Measurements from ENCODE around the gene ECT2L. TPM values are rescaled to one million over a fixed set of nuclear protein-coding genes. Genes with fewer than 3 reads are reported as not detected.

Gene ECT2L
- total RNA-seq, 1 experiment from 2014 or later = not detected

DNA sequence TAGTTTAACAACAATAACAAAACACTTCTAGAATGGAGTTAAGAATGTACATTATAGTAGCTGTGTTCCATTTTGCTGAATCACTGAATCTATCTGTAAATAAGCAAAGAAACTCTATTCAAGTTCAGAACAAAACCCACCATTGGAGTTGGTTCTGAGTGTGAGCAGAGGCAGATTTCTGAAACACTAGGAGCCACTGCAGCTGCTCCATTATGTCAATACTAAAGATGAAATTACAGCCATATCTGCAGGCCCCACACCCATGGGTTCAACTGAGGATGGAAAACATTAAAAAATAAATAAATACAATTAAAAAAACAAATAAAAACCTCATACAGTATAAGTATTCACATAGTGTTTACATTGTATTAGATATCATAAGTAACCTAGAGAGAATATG is 101.1 kb downstream of the ECT2L start:
- no peak overlapping the region for H3K4me3 Mint-ChIP-seq (ENCODE audit: unreplicated experiment)
- H3K4me3 ChIP-seq (ENCODE audit: low read depth, low read length) = no peak overlapping the region
- H3K36me3 Mint-ChIP-seq (ENCODE audit: insufficient read depth, unreplicated experiment) = peaks cover 48% of the 10 kb centered on the region
- H3K4me1 ChIP-seq = no peaks in the 10 kb centered on the region
- BruUV-seq (replicated peaks) = no TSS peak
- intact Hi-C loops (cut with micrococcal nuclease; ENCODE audit: unreplicated experiment) = no loop called here
- no peaks in the 10 kb centered on the region for H3K36me3 ChIP-seq (ENCODE audit: control insufficient read depth, insufficient read depth, low read length)
- CTCF ChIA-PET = no interaction called here
- TF ChIP-seq, protein P1, sequence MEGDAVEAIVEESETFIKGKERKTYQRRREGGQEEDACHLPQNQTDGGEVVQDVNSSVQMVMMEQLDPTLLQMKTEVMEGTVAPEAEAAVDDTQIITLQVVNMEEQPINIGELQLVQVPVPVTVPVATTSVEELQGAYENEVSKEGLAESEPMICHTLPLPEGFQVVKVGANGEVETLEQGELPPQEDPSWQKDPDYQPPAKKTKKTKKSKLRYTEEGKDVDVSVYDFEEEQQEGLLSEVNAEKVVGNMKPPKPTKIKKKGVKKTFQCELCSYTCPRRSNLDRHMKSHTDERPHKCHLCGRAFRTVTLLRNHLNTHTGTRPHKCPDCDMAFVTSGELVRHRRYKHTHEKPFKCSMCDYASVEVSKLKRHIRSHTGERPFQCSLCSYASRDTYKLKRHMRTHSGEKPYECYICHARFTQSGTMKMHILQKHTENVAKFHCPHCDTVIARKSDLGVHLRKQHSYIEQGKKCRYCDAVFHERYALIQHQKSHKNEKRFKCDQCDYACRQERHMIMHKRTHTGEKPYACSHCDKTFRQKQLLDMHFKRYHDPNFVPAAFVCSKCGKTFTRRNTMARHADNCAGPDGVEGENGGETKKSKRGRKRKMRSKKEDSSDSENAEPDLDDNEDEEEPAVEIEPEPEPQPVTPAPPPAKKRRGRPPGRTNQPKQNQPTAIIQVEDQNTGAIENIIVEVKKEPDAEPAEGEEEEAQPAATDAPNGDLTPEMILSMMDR (IDR thresholded peaks at IDR 0.05; ENCODE audit: insufficient read depth in 1 of 2, low read depth in 1 of 2, low read length in 1 of 2, severe bottlenecking in 1 of 2, unreplicated experiment in 1 of 2) = no peak
- H3K27me3 ChIP-seq (replicated peaks; ENCODE audit: control insufficient read depth, insufficient read depth, low read length) = no peaks in the 10 kb centered on the region
- no peaks in the 10 kb centered on the region for H3K9me3 ChIP-seq
- no peak for DNase-seq
- no peak overlapping the region for H3K27ac Mint-ChIP-seq (ENCODE audit: unreplicated experiment)
- POLR2A ChIA-PET = no interaction called here
- H3K4me1 Mint-ChIP-seq (ENCODE audit: low read depth, unreplicated experiment) = peaks cover 5% of the 10 kb centered on the region
- no peaks in the 10 kb centered on the region for H3K27me3 Mint-ChIP-seq (ENCODE audit: insufficient read depth, unreplicated experiment)
- H3K9me3 Mint-ChIP-seq (ENCODE audit: unreplicated experiment) = no peaks in the 10 kb centered on the region

DNA sequence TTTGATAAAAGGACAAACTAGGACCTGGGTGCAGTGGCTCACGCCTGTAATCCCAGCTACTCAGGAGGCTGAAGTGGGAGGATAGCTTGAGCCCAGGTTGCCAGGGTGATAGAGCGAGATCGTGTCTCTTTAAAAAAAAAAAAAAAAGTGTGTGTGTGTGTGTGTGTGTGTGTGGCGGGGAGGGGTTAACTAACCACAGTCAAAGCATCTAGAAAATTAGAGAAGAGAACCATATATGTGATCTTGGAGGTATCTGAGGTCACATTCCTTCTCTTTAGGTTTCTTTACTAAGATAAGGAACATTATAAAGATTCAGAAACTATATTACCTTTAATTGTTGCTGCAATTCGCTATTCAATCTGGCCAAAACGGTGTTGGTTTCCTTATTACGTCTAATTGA is 111.3 kb downstream of the ECT2L start:
- H3K4me3 ChIP-seq (ENCODE audit: low read depth, low read length) = no peak overlapping the region
- no peaks in the 10 kb centered on the region; the same call in 1 of the 2 replicates for H3K36me3 ChIP-seq (ENCODE audit: control insufficient read depth, insufficient read depth, low read length)
- CTCF ChIA-PET = no interaction called here
- H3K9me3 ChIP-seq = no peaks in the 10 kb centered on the region
- BruUV-seq (replicated peaks) = no TSS peak
- H3K27me3 ChIP-seq (replicated peaks; ENCODE audit: control insufficient read depth, insufficient read depth, low read length) = no peaks in the 10 kb centered on the region
- Mint-ChIP-seq H3K36me3 (ENCODE audit: insufficient read depth, unreplicated experiment) (peaks cover 60% of the 10 kb centered on the region), H3K27ac (ENCODE audit: unreplicated experiment) (no peak overlapping the region), H3K4me3 (ENCODE audit: unreplicated experiment) (no peak overlapping the region), H3K4me1 (ENCODE audit: low read depth, unreplicated experiment) (no peaks in the 10 kb centered on the region), H3K27me3 (ENCODE audit: insufficient read depth, unreplicated experiment) (no peaks in the 10 kb centered on the region), H3K9me3 (ENCODE audit: unreplicated experiment) (no peaks in the 10 kb centered on the region)
- H3K4me1 ChIP-seq = no peaks in the 10 kb centered on the region
- POLR2A ChIA-PET = no interaction called here
- intact Hi-C loops (cut with micrococcal nuclease; ENCODE audit: unreplicated experiment) = no loop called here
- no peak for DNase-seq
- TF ChIP-seq, protein P1 (IDR thresholded peaks at IDR 0.05; ENCODE audit: insufficient read depth in 1 of 2, low read depth in 1 of 2, low read length in 1 of 2, severe bottlenecking in 1 of 2, unreplicated experiment in 1 of 2) = no peak

- H3K4me1 Mint-ChIP-seq (ENCODE audit: low read depth, unreplicated experiment) = no peaks in the 10 kb centered on the region
- CTCF ChIA-PET = no interaction called here
- no peaks in the 10 kb centered on the region for H3K27me3 ChIP-seq (replicated peaks; ENCODE audit: control insufficient read depth, insufficient read depth, low read length)
- no peaks in the 10 kb centered on the region for H3K9me3 Mint-ChIP-seq (ENCODE audit: unreplicated experiment)
- intact Hi-C loops (cut with micrococcal nuclease; ENCODE audit: unreplicated experiment) = no loop called here
- no peak for DNase-seq
- H3K36me3 ChIP-seq (ENCODE audit: control insufficient read depth, insufficient read depth, low read length) = no peaks in the 10 kb centered on the region; the same call in 1 of the 2 replicates
- no peak overlapping the region for H3K27ac Mint-ChIP-seq (ENCODE audit: unreplicated experiment)
- TF ChIP-seq, protein P1 (IDR thresholded peaks at IDR 0.05; ENCODE audit: insufficient read depth in 1 of 2, low read depth in 1 of 2, low read length in 1 of 2, severe bottlenecking in 1 of 2, unreplicated experiment in 1 of 2) = no peak
- peaks cover 72% of the 10 kb centered on the region for H3K36me3 Mint-ChIP-seq (ENCODE audit: insufficient read depth, unreplicated experiment)
- H3K27me3 Mint-ChIP-seq (ENCODE audit: insufficient read depth, unreplicated experiment) = no peaks in the 10 kb centered on the region
- no peak overlapping the region for H3K4me3 ChIP-seq (ENCODE audit: low read depth, low read length)
- BruUV-seq (replicated peaks) = no TSS peak
- H3K4me1 ChIP-seq = no peaks in the 10 kb centered on the region
- POLR2A ChIA-PET = no interaction called here
- H3K4me3 Mint-ChIP-seq (ENCODE audit: unreplicated experiment) = no peak overlapping the region
- no peaks in the 10 kb centered on the region for H3K9me3 ChIP-seq
Measured at GRCh38 chr6:138909511-138909910, 113.6 kb downstream of the ECT2L start.

Data from Caco-2 (cell line).